Natural killer cell (primary cell): ENCODE measurements around the gene RALGPS1. TPM values are rescaled to one million over a fixed set of nuclear protein-coding genes. Genes with fewer than 3 reads are reported as not detected.

Experiments used
- ATAC-seq, 3 donors: fragments of 150-1000 bp in 2 of 3; fragments of 200-7000 bp in 1 of 3; cut with Tn5 transposase; 1 replicate in 1 of 3; 2 replicates in 2 of 3; pipeline ENCODE4 v1.10.0; 2021; ENCODE audit warnings: mild to moderate bottlenecking in 2 of 3, moderate library complexity in 2 of 3
- DNase-seq, 2 donors: peaks; one replicate each; pipeline versions ENCODE4 v3.0.0 to v3.0.0-alpha.2; 2013 to 2021; ENCODE audit warnings: mixed read lengths in 1 of 2
- H3K27ac ChIP-seq: one replicate; pipeline ENCODE4 v1.5.1; 2013; ENCODE audit warnings: mild to moderate bottlenecking, low read length
- H3K27me3 ChIP-seq: one replicate; pipeline ENCODE4 v1.6.1; 2013; ENCODE audit warnings: low read length; ENCODE audit not compliant: control insufficient read depth, insufficient read depth
- H3K36me3 ChIP-seq: one replicate; pipeline ENCODE4 v1.6.1; 2013; ENCODE audit warnings: low read length; ENCODE audit not compliant: control insufficient read depth, insufficient read depth
- H3K4me1 ChIP-seq: one replicate; pipeline ENCODE4 v1.6.1; 2013; ENCODE audit warnings: low read length; ENCODE audit not compliant: control insufficient read depth, insufficient read depth
- H3K4me3 ChIP-seq: one replicate; pipeline ENCODE4 v1.5.1; 2013; ENCODE audit warnings: low read length
- H3K9me3 ChIP-seq: one replicate; pipeline ENCODE4 v1.6.1; 2013; ENCODE audit warnings: low read length; ENCODE audit not compliant: control insufficient read depth, insufficient read depth
- H3K27ac Mint-ChIP-seq, 2 donors: one replicate each; pipeline ENCODE4 v1.8.0; 2022; ENCODE audit warnings: mild to moderate bottlenecking in 2 of 2, mixed read lengths in 2 of 2, moderate library complexity in 1 of 2
- H3K27me3 Mint-ChIP-seq, 2 donors: one replicate each; pipeline ENCODE4 v1.8.0; 2022; ENCODE audit warnings: low read depth in 2 of 2, mixed read lengths in 2 of 2
- H3K36me3 Mint-ChIP-seq: one replicate; pipeline ENCODE4 v1.8.0; 2022; ENCODE audit warnings: mixed read lengths
- H3K4me1 Mint-ChIP-seq, 2 donors: one replicate each; pipeline ENCODE4 v1.8.0; 2022; ENCODE audit warnings: mixed read lengths in 2 of 2
- H3K4me3 Mint-ChIP-seq: one replicate; pipeline ENCODE4 v1.8.0; 2022; ENCODE audit warnings: mild to moderate bottlenecking, moderate library complexity, mixed read lengths
- H3K9me3 Mint-ChIP-seq, 2 donors: one replicate each; pipeline ENCODE4 v1.8.0; 2022; ENCODE audit warnings: mixed read lengths in 2 of 2
- CTCF ChIP-seq: fragments of 200-600 bp; IDR thresholded peaks from one replicate; pipeline ENCODE4 v1.8.0; 2022; ENCODE audit warnings: antibody characterized with exemption
- WGBS: methylation state at CpG from one replicate; pipeline ENCODE4 v1.1.7; 2013; ENCODE audit warnings: missing lambda C conversion rate; ENCODE audit not compliant: insufficient coverage; 5-methylcytosine and 5-hydroxymethylcytosine counted together
- intact Hi-C: fragments of 100-400 bp; cut with micrococcal nuclease; formaldehyde crosslinking; loops from one replicate; pipeline ENCODE4 v1.14.2; 2022
- total RNA-seq, 4 donors: library from RNA; stranded (reverse); fragments of 120-200 nt in 1 of 4; gene quantifications; one replicate each; pipeline versions ENCODE4 v1.2.3 to v1.2.4, GENCODE V29; 2013 to 2022

The RALGPS1 gene
- total RNA-seq, 3 donors from 2014 or later (not counting 1 experiment from before 2014, with no cell fraction given): 11.9 to 21.2 (median 13.2) TPM

- Mint-ChIP-seq H3K4me1 (no peaks in the 10 kb centered on the region), H3K9me3 (no peaks in the 10 kb centered on the region), H3K27ac (no peak overlapping the region), H3K36me3 (no peaks in the 10 kb centered on the region), H3K4me3 (no peak overlapping the region), H3K27me3 (peaks cover 20 to 44% of the 10 kb centered on the region in 2 donors)
- no peak for ATAC-seq
- WGBS: 92% methylated on average over 2 of the region's 2 CpGs
- Histone ChIP-seq H3K36me3 (no peaks in the 10 kb centered on the region), H3K9me3 (no peaks in the 10 kb centered on the region), H3K4me1 (no peaks in the 10 kb centered on the region), H3K27ac (no peak overlapping the region), H3K4me3 (no peak overlapping the region), H3K27me3 (peaks cover 2% of the 10 kb centered on the region)
- no peak for TF ChIP-seq CTCF
- intact Hi-C loops: no loop called here
- no peak for DNase-seq
Measured at GRCh38 chr9:127253446-127253845, 338.9 kb downstream of the RALGPS1 start.

- no peak for TF ChIP-seq CTCF
- Mint-ChIP-seq H3K4me3 (no peak overlapping the region), H3K36me3 (no peaks in the 10 kb centered on the region), H3K4me1 (no peaks in the 10 kb centered on the region), H3K27me3 (peaks cover 19 to 40% of the 10 kb centered on the region in 2 donors), H3K27ac (no peak overlapping the region), H3K9me3 (no peaks in the 10 kb centered on the region)
- H3K27ac ChIP-seq: no peak overlapping the region
- intact Hi-C loops: no loop called here
- H3K4me1 ChIP-seq: no peaks in the 10 kb centered on the region
- no peaks in the 10 kb centered on the region for H3K36me3 ChIP-seq
- no peak for ATAC-seq
- H3K9me3 ChIP-seq: no peaks in the 10 kb centered on the region
- peaks cover 2% of the 10 kb centered on the region for H3K27me3 ChIP-seq
- H3K4me3 ChIP-seq: no peak overlapping the region
- DNase-seq: no peak
Measured at GRCh38 chr9:127255692-127256091, 341.1 kb downstream of the RALGPS1 start.

GRCh38 chr9:127256324-127256723 is 341.7 kb downstream of the RALGPS1 start:
- peaks cover 2% of the 10 kb centered on the region for H3K27me3 ChIP-seq
- Mint-ChIP-seq H3K9me3 (no peaks in the 10 kb centered on the region), H3K27me3 (peaks cover 19 to 40% of the 10 kb centered on the region in 2 donors), H3K27ac (no peak overlapping the region), H3K4me1 (no peaks in the 10 kb centered on the region), H3K4me3 (no peak overlapping the region), H3K36me3 (no peaks in the 10 kb centered on the region)
- ATAC-seq (no peak), DNase-seq (no peak)
- no peak overlapping the region for H3K4me3 ChIP-seq
- 96% methylated on average over 4 of the region's 5 CpGs for WGBS
- intact Hi-C loops: no loop called here
- no peaks in the 10 kb centered on the region for H3K9me3 ChIP-seq
- no peaks in the 10 kb centered on the region for H3K36me3 ChIP-seq
- H3K27ac ChIP-seq: no peak overlapping the region
- no peaks in the 10 kb centered on the region for H3K4me1 ChIP-seq
- TF ChIP-seq CTCF: no peak
